ENCODE measurements around the gene ZNF746.

Gene ZNF746

DNA sequence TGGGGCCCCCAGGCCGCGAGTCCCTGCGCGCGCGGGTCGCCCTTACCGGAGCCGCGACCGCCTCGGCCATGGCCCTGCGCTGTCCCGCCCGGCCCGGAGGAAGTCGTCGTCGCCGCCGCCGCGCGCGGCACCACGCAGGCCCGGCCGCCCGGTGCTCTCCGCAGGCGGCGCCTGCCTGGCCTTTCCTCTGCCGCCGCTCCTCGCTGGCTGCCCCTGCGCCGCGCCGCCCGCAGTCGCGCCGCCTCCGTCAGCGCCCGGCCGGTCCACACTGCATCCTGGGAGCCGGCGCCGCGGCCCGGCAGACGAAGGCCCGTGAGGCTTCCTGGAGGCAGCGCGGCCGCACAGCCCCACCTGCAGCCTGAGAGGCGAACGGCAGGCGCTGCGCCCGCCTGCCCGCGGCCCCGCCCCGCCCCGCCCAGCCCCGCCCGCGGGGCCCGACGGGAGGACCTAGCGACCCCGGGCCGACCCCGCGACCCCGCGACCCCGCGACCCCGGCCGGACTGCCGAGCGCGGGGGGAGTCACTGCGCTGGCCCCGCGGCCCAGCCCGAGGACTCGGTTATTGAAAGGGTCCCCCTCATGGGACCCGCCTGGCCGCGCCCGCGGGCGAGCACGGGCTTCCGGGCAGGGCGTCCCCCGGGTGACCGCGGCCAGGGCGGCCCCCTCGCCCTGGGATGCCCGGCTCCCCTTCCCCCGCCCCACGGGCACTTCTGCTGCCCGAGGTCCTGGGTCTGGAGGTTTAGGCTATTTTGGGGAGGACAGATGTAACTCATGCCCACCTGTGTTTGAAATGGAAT is at the start of gene ZNF746:
Gene ZNF746 (minus strand): TSS at position 343 of the 795 bp plus-strand sequence. CDS start 273 bp downstream, at position 70.
- H3K27ac ChIP-seq = peak within 1 kb of the TSS; percentile 32; the same call in 1 of the 2 replicates
- TF ChIP-seq, protein P1, sequence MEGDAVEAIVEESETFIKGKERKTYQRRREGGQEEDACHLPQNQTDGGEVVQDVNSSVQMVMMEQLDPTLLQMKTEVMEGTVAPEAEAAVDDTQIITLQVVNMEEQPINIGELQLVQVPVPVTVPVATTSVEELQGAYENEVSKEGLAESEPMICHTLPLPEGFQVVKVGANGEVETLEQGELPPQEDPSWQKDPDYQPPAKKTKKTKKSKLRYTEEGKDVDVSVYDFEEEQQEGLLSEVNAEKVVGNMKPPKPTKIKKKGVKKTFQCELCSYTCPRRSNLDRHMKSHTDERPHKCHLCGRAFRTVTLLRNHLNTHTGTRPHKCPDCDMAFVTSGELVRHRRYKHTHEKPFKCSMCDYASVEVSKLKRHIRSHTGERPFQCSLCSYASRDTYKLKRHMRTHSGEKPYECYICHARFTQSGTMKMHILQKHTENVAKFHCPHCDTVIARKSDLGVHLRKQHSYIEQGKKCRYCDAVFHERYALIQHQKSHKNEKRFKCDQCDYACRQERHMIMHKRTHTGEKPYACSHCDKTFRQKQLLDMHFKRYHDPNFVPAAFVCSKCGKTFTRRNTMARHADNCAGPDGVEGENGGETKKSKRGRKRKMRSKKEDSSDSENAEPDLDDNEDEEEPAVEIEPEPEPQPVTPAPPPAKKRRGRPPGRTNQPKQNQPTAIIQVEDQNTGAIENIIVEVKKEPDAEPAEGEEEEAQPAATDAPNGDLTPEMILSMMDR (IDR thresholded peaks at IDR 0.05; ENCODE audit: low read depth, low read length) = peak; percentile 78
- no peaks in the 10 kb centered on the region for H3K27me3 ChIP-seq (ENCODE audit: insufficient read depth, low read depth, severe bottlenecking)
- H3K9me3 ChIP-seq (ENCODE audit: severe bottlenecking) = no peaks in the 10 kb centered on the region
- peaks cover 20% of the 10 kb centered on the region for H3K36me3 ChIP-seq
- H3K4me3 ChIP-seq (ENCODE audit: low read depth, low read length) = peak within 1 kb of the TSS; percentile 73
- DNase-seq = peak; percentile 80

GRCh38 chr7:149547126-149547525 is 49.5 kb upstream of the ZNF746 start:
- Histone ChIP-seq H3K27ac (no peak overlapping the region), H3K4me3 (ENCODE audit: low read depth, low read length) (no peak overlapping the region), H3K27me3 (ENCODE audit: insufficient read depth, low read depth, severe bottlenecking) (no peaks in the 10 kb centered on the region), H3K9me3 (ENCODE audit: severe bottlenecking) (no peaks in the 10 kb centered on the region), H3K36me3 (peaks cover 50% of the 10 kb centered on the region)
- no peak for DNase-seq
- TF ChIP-seq, protein P1 (IDR thresholded peaks at IDR 0.05; ENCODE audit: low read depth, low read length) = peak; percentile 18; the same call in 1 of the 2 replicates

GRCh38 chr7:149546331-149546730 is 48.7 kb upstream of the ZNF746 start:
- no peaks in the 10 kb centered on the region for H3K27me3 ChIP-seq (ENCODE audit: insufficient read depth, low read depth, severe bottlenecking)
- no peaks in the 10 kb centered on the region for H3K9me3 ChIP-seq (ENCODE audit: severe bottlenecking)
- H3K36me3 ChIP-seq = peaks cover 42% of the 10 kb centered on the region
- H3K4me3 ChIP-seq (ENCODE audit: low read depth, low read length) = no peak overlapping the region
- no peak overlapping the region for H3K27ac ChIP-seq
- no peak for DNase-seq
- TF ChIP-seq, protein P1 (IDR thresholded peaks at IDR 0.05; ENCODE audit: low read depth, low read length) = no peak

DNA sequence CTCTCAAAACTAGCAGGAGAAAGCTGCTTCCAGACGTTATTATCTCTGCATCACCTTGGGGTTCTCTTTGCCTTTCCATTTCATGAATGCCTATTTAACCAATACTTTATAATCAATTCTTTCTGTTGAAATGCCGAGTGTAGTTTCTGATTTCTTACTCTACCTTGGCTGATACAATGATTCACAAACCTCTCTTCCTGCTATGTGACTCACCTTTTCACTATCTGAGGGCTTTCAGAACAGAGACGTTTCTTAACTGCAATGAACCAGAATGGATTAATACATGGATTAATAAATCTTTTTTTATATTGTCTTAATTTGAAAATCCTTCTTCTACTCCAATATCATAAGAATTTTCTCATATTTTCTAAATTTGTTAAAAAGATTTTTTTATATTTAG is 46.4 kb upstream of the ZNF746 start:
- Histone ChIP-seq H3K27me3 (ENCODE audit: insufficient read depth, low read depth, severe bottlenecking) (no peaks in the 10 kb centered on the region), H3K36me3 (peaks cover 21% of the 10 kb centered on the region), H3K9me3 (ENCODE audit: severe bottlenecking) (no peaks in the 10 kb centered on the region), H3K4me3 (ENCODE audit: low read depth, low read length) (no peak overlapping the region), H3K27ac (no peak overlapping the region)
- DNase-seq = no peak
- TF ChIP-seq, protein P1 (IDR thresholded peaks at IDR 0.05; ENCODE audit: low read depth, low read length) = no peak

DNA sequence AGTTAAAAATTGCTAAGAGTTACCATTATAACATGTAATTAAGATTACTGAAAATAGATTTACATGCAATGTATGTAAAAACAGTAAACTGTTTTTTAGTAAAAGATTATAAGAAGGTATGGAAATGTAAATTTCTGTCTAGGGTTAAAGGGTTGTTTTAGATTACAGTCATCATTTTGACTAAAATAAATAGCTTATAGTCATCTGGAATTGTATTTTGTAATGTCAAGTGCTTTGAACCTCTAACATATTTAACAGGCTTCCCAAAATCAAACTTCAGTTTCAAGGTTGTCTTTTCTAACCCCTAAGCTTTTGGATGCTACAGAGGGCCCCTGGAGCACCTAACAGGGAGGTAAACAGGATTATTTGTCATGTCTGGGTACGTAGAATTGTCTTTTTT is 35.0 kb upstream of the ZNF746 start:
- no peak overlapping the region for H3K4me3 ChIP-seq (ENCODE audit: low read depth, low read length)
- H3K36me3 ChIP-seq = no peaks in the 10 kb centered on the region
- no peak overlapping the region for H3K27ac ChIP-seq
- TF ChIP-seq, protein P1 (IDR thresholded peaks at IDR 0.05; ENCODE audit: low read depth, low read length) = no peak
- peaks cover 35% of the 10 kb centered on the region for H3K9me3 ChIP-seq (ENCODE audit: severe bottlenecking)
- DNase-seq = no peak
- no peaks in the 10 kb centered on the region for H3K27me3 ChIP-seq (ENCODE audit: insufficient read depth, low read depth, severe bottlenecking)
